Measurements from ENCODE around the gene DBNL.

DBNL gene

DNA sequence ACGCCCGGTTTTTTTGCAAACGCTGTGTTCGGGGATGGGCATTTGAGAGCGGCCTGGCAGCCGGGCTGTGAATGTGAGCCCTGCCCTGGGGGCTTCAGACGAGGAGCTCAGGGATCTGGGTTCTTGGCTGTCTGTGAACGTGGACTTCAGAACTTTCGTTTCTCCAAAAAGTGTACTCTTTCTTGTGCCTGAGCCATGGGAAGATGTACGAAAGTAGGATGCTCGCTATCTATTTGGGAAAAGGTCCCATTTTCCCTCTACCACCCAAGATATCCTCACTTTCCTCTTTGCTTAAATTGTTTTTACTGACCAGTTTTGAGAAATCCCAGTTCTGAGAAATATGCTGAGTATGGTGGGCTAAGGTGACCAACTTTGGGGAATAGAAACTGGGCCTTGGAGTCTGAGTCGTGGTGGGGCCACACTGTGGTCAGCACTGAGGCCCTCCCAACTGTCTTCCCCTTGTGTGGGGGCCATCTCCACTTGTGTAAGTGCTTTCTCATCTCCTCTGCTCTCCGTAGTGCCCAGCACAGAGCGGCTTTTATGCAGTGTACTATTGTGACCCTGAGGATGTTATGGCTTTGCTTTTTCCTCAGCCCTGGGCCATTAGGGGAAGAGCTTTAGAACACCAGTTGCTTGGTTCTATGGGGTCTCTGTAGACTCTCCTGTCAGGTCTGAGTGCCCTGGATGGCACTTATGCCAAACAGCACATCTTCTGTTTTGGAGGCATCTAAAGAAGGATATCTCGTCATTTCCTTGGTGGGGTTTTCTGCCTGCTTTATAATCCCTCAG, 918 bp downstream of the DBNL start:
- H3K9me3 ChIP-seq (ENCODE audit: control insufficient read depth, low read length) = no peaks in the 10 kb centered on the region
- WGBS, 2 experiments (ENCODE audit: insufficient coverage in 2 of 2) = 23 to 27% methylated on average over 12 to 14 of the region's 15 CpGs
- H3K4me3 ChIP-seq (ENCODE audit: extremely low read depth, insufficient read depth, low read length, poor library complexity, severe bottlenecking) = peak overlapping the region; percentile 93
- H3K27ac ChIP-seq (ENCODE audit: low read depth, low read length, severe bottlenecking) = peak overlapping the region; percentile 53
- H3K4me1 ChIP-seq (ENCODE audit: control insufficient read depth, insufficient read depth, low read length, poor library complexity, severe bottlenecking) = peaks cover 7% of the 10 kb centered on the region
- H3K36me3 ChIP-seq (ENCODE audit: control insufficient read depth, insufficient read depth, low read length) = peaks cover 39% of the 10 kb centered on the region

DNA sequence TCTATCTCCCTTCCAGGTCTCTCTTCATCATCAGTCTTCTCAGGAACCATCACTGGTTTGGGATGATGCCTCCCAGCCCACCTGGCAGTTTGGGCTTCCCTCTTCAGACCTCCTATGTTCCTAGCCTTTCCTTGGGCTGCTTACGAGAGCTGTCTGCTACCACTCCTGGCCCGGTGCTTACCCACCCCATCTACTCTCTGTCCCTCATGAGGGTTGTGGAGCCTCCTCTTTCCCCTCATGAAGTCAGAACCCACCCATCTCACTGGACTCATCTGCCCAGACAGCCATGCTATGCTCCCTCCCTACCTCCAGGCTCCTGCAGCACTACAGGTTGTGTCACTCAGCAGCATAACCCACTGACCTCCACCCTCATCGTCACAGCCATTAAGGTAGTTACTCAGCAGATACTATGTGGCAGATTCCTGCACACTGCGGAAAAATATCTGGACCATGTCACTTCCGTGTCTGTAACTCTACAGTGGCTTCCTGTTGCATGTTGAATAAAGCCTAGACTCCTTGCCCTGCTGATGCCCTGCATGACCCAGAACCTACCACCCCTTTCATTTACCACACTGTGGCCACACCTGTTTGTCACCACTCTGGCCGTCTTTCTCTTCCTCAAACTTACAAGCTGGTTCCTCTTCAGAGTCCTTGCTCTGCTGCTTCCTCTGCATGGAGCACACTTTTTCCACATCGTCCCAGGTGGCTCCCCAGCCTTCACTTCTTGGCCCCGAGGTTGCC, 2.0 kb downstream of the DBNL start:
- Histone ChIP-seq H3K27ac (ENCODE audit: low read depth, low read length, severe bottlenecking) (no peak overlapping the region), H3K4me3 (ENCODE audit: extremely low read depth, insufficient read depth, low read length, poor library complexity, severe bottlenecking) (no peak overlapping the region), H3K9me3 (ENCODE audit: control insufficient read depth, low read length) (no peaks in the 10 kb centered on the region), H3K4me1 (ENCODE audit: control insufficient read depth, insufficient read depth, low read length, poor library complexity, severe bottlenecking) (peaks cover 7% of the 10 kb centered on the region), H3K36me3 (ENCODE audit: control insufficient read depth, insufficient read depth, low read length) (peaks cover 49% of the 10 kb centered on the region)
- WGBS, 2 experiments (ENCODE audit: insufficient coverage in 2 of 2) = 96 to 100% methylated on average over 8 of the region's 8 CpGs

DNA sequence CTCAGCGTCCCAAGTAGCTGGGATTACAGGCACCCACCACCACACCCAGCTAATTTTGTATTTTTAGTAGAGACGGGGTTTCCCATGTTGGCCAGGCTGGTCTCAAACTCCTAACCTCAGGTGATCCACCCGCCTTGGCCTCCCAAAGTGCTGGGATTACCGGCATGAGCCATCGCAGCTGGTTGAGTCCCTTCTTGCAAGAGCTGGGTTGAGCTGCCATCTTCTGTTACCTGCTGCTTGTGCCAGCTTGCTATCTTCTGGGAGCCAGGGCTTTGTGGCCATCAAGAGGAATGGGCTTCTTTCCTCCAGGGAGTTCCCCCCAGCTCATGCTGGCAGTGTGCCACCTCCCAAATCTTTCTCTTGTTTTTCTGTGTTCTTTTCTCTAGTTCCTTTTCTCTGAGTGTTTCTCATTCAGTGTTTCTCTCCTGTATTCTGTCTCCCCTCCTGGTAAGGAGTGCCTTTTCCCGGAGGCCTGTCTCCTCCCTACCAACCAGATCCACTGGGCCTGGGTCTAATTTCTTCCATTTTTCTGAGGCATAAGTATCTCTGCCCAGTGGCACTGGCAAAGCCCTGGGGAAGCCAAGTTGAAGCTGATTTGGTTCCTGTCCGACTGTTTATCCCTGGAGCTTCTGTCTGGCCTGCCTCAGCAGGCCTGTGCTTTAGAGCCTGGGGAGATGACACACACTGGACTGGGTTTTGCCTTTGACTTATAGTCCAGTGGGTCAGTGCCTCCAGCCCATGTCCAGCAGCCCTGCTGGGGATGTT, 3.7 kb downstream of the DBNL start:
- WGBS, 2 experiments (ENCODE audit: insufficient coverage in 2 of 2) = 96% methylated on average over 5 to 6 of the region's 7 CpGs
- peaks cover 7% of the 10 kb centered on the region for H3K4me1 ChIP-seq (ENCODE audit: control insufficient read depth, insufficient read depth, low read length, poor library complexity, severe bottlenecking)
- H3K27ac ChIP-seq (ENCODE audit: low read depth, low read length, severe bottlenecking) = no peak overlapping the region
- H3K36me3 ChIP-seq (ENCODE audit: control insufficient read depth, insufficient read depth, low read length) = peaks cover 66% of the 10 kb centered on the region
- no peaks in the 10 kb centered on the region for H3K9me3 ChIP-seq (ENCODE audit: control insufficient read depth, low read length)
- H3K4me3 ChIP-seq (ENCODE audit: extremely low read depth, insufficient read depth, low read length, poor library complexity, severe bottlenecking) = no peak overlapping the region

DNA sequence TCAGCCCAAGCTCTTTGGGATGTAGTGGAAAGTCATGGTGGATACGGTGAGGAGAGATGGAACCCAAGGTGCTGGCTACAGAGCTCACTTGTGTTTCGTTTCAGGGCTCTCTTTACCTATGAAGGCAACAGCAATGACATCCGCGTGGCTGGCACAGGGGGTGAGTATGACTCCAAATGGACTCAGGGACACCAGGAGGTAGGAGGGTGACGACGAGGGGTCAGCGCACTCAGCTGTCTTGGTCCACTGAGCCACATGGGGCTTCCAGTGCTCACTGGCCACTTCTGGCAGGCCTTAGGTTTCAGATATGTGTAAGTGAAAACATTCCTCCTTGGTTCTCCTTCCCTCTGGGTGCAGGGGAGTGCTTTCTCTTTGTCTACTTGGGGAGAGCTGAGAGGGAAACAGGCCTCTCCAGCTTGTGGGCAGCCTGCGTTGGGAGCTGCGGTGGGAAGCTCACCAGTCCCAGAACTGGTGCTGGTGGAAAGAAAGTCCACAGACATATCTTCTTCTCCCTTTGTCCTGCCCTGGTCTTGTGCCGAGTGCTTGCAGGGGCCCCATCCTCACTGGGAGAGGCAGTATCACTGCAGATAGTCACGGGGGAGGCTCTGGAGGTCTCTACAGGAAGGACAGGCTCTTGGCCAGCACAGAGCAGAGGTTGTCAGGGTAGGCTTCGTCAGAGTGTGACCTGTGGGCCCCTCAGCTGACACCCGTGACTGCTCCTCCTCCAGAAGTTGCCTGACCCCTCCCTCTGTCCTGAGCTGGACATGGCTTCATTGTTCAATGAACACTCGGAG, 5.8 kb downstream of the DBNL start:
- H3K36me3 ChIP-seq (ENCODE audit: control insufficient read depth, insufficient read depth, low read length) = peaks cover 85% of the 10 kb centered on the region
- 94 to 98% methylated on average over 11 to 13 of the region's 14 CpGs for WGBS, 2 experiments (ENCODE audit: insufficient coverage in 2 of 2)
- H3K4me3 ChIP-seq (ENCODE audit: extremely low read depth, insufficient read depth, low read length, poor library complexity, severe bottlenecking) = no peak overlapping the region
- H3K4me1 ChIP-seq (ENCODE audit: control insufficient read depth, insufficient read depth, low read length, poor library complexity, severe bottlenecking) = peaks cover 3% of the 10 kb centered on the region
- no peaks in the 10 kb centered on the region for H3K9me3 ChIP-seq (ENCODE audit: control insufficient read depth, low read length)
- H3K27ac ChIP-seq (ENCODE audit: low read depth, low read length, severe bottlenecking) = no peak overlapping the region

DNA sequence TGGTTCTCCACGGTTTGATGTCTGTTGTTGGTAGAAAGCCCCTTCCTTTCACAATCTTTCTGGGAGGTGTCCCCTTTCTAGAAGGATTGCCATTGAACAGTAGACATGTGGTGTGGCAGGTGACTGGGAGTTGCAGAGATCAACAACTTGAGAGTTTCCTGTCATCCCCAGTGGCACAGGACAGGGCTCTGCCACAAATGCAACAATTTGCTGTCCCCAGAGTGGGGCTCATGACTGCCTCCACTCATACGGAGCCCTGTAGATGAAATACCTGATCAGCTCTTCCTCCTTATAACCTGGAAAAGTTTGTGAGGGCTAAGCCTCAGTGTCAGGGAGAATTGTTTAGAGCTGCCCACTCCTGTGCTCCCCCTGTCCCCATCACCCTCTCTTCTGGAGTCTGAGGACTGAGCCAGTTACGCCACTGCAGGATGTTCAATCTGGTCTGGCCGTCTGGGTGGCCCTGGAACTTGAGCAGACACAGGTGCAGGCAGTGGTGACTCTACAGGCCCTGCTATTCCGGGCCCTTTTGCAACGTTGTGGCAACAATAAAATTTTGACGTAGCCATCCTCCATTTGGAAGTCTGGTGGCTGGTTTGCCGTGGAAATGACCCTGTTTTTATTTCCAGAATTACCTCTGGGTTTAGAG, 6.5 kb downstream of the DBNL start:
- Histone ChIP-seq H3K4me3 (ENCODE audit: extremely low read depth, insufficient read depth, low read length, poor library complexity, severe bottlenecking) (no peak overlapping the region), H3K36me3 (ENCODE audit: control insufficient read depth, insufficient read depth, low read length) (peaks cover 90% of the 10 kb centered on the region), H3K27ac (ENCODE audit: low read depth, low read length, severe bottlenecking) (no peak overlapping the region), H3K4me1 (ENCODE audit: control insufficient read depth, insufficient read depth, low read length, poor library complexity, severe bottlenecking) (peaks cover 3% of the 10 kb centered on the region), H3K9me3 (ENCODE audit: control insufficient read depth, low read length) (no peaks in the 10 kb centered on the region)
- WGBS, 2 experiments (ENCODE audit: insufficient coverage in 2 of 2) = 87 to 88% methylated on average over 7 to 8 of the region's 8 CpGs

DNA sequence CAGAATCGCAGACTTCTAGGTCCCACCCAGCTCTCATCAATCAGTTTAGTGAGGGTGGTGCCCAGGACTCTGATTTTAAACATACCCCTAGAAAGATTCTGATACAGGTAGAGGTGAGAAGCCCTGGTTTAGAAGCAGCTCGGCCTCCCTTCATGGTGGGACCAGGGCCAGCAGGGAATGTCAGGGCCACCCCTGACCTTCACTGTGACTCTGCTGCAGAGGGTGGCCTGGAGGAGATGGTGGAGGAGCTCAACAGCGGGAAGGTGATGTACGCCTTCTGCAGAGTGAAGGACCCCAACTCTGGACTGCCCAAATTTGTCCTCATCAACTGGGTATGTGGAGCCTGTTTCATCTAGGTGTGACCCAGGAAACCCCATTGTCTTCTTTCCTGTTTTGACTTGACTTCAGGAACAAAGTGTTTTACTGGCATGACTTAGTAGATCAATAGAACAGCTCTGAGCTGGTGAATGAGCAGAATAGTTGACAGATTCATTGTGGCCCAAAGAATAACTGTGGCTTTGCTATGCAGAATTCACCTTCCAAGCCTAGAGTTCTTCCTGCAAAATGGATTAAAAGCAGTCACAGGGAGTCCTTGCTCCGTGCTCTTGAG, 7.2 kb downstream of the DBNL start:
- H3K27ac ChIP-seq (ENCODE audit: low read depth, low read length, severe bottlenecking) = no peak overlapping the region
- no peak overlapping the region for H3K4me3 ChIP-seq (ENCODE audit: extremely low read depth, insufficient read depth, low read length, poor library complexity, severe bottlenecking)
- H3K4me1 ChIP-seq (ENCODE audit: control insufficient read depth, insufficient read depth, low read length, poor library complexity, severe bottlenecking) = no peaks in the 10 kb centered on the region
- H3K9me3 ChIP-seq (ENCODE audit: control insufficient read depth, low read length) = no peaks in the 10 kb centered on the region
- 89 to 92% methylated on average over 3 to 4 of the region's 5 CpGs for WGBS, 2 experiments (ENCODE audit: insufficient coverage in 2 of 2)
- H3K36me3 ChIP-seq (ENCODE audit: control insufficient read depth, insufficient read depth, low read length) = peaks cover 90% of the 10 kb centered on the region

DNA sequence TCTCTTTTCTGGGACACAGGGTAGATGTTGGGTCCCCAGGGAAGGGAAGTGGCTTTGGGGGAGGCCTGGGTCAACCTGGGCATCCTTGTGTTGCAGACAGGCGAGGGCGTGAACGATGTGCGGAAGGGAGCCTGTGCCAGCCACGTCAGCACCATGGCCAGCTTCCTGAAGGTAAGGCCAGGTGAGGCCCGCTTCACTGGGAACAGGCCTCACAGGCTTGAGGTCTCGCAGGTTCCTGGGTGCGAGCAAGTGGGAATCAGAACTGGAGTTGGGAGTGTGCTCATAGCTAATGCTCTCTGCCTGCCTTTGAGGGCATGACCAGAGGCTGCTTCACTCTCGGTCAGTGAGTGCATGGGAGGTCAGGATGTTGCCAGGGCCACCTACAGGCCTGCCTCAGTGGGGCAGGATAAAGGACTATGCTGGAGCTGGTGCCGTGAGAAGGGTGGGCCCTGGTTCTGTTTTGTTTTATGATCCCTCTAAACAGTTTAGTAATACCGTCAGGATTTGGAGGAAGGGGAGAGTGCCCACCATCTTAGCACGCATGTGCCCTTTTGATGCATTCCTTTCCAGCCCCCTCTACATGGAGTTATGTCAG, 8.4 kb downstream of the DBNL start:
- Histone ChIP-seq H3K9me3 (ENCODE audit: control insufficient read depth, low read length) (no peaks in the 10 kb centered on the region), H3K27ac (ENCODE audit: low read depth, low read length, severe bottlenecking) (no peak overlapping the region), H3K4me1 (ENCODE audit: control insufficient read depth, insufficient read depth, low read length, poor library complexity, severe bottlenecking) (no peaks in the 10 kb centered on the region), H3K4me3 (ENCODE audit: extremely low read depth, insufficient read depth, low read length, poor library complexity, severe bottlenecking) (no peak overlapping the region), H3K36me3 (ENCODE audit: control insufficient read depth, insufficient read depth, low read length) (peaks cover 91% of the 10 kb centered on the region)
- 97 to 98% methylated on average over 8 to 10 of the region's 12 CpGs for WGBS, 2 experiments (ENCODE audit: insufficient coverage in 2 of 2)

DNA sequence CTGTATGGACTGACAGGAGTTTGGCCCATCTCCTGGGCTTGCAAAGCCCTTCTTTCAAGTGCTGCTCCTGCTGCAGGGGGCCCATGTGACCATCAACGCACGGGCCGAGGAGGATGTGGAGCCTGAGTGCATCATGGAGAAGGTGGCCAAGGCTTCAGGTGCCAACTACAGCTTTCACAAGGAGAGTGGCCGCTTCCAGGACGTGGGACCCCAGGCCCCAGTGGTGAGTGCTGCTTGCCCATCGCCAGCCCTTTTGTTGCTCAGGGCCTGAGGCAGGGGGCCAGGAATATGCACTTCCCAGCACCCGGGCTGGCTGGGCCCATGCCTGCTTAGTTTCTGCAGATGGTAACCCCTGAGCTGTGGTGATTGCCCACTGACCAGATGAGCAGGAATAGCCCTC, 12.2 kb downstream of the DBNL start:
- H3K27ac ChIP-seq (ENCODE audit: low read depth, low read length, severe bottlenecking) = no peak overlapping the region
- WGBS, 2 experiments (ENCODE audit: insufficient coverage in 2 of 2) = 89 to 94% methylated on average over 7 of the region's 7 CpGs
- no peak overlapping the region for H3K4me3 ChIP-seq (ENCODE audit: extremely low read depth, insufficient read depth, low read length, poor library complexity, severe bottlenecking)
- no peaks in the 10 kb centered on the region for H3K9me3 ChIP-seq (ENCODE audit: control insufficient read depth, low read length)
- peaks cover 95% of the 10 kb centered on the region for H3K36me3 ChIP-seq (ENCODE audit: control insufficient read depth, insufficient read depth, low read length)
- H3K4me1 ChIP-seq (ENCODE audit: control insufficient read depth, insufficient read depth, low read length, poor library complexity, severe bottlenecking) = no peaks in the 10 kb centered on the region

DNA sequence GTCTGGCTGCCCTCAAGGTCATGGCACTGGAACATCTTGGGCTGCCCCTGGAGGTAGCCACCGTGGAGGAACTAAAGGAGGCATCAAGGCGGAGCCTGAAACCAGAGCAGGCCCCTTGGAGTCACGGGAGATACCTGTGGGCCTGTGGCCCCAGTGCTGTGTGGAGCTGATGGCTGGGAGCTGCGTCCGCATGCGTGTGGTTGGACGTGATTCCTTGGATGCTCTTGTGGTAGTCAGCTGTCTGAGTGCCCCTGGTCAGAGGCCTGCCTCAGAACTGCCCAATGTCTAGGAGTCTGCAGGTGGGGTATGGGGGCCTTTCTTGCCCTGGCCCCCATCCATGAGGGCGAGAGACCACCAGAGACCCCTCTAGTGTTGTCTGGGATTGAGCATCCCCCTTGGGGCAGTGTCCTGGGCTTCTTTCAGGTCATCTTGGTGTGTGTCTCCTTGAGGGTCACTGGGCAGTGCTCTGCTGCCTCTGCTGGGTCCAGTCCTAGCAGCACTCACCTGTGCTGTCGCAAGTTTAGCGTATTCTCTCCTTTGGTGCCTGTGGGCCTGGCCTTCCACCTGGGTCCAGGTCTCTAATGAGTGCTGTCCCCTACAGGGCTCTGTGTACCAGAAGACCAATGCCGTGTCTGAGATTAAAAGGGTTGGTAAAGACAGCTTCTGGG, 12.8 kb downstream of the DBNL start:
- H3K9me3 ChIP-seq (ENCODE audit: control insufficient read depth, low read length) = no peaks in the 10 kb centered on the region
- no peaks in the 10 kb centered on the region for H3K4me1 ChIP-seq (ENCODE audit: control insufficient read depth, insufficient read depth, low read length, poor library complexity, severe bottlenecking)
- H3K4me3 ChIP-seq (ENCODE audit: extremely low read depth, insufficient read depth, low read length, poor library complexity, severe bottlenecking) = no peak overlapping the region
- peaks cover 95% of the 10 kb centered on the region for H3K36me3 ChIP-seq (ENCODE audit: control insufficient read depth, insufficient read depth, low read length)
- 96 to 99% methylated on average over 11 of the region's 11 CpGs for WGBS, 2 experiments (ENCODE audit: insufficient coverage in 2 of 2)
- no peak overlapping the region for H3K27ac ChIP-seq (ENCODE audit: low read depth, low read length, severe bottlenecking)
